A549 (cell line): ENCODE measurements around the gene CXCR2. TPM values are rescaled to one million over a fixed set of nuclear protein-coding genes. Genes with fewer than 3 reads are reported as not detected.

Experiments used
- ATAC-seq, 2 experiments: fragments of 200-7000 bp in 1 of 2; fragments of >200 bp in 1 of 2; cut with Nextera tagmentation in 1 of 2; cut with Tn5 transposase in 1 of 2; 3 replicates each; pipeline versions ENCODE4 v1.8.0 to v1.9.1; 2018 to 2020; ENCODE audit warnings: mild to moderate bottlenecking in 1 of 2, moderate library complexity in 1 of 2
- CTCF ChIA-PET: fragments of 300-600 bp; sonication (Branson Sonifier 250); formaldehyde crosslinking; extraction: SDS; loops from one replicate; lab custom pipeline; 2021; ENCODE audit warnings: antibody characterized with exemption, inconsistent platforms; lab: Yijun Ruan, JAX
- POLR2A ChIA-PET: fragments of 350-600 bp; formaldehyde crosslinking; extraction: SDS; loops from one replicate; lab custom pipeline; 2021; ENCODE audit warnings: antibody characterized with exemption, inconsistent platforms; lab: Yijun Ruan, JAX
- DNase-seq, 2 experiments: peaks; one replicate each; pipeline versions ENCODE4 v3.0.0 to v3.0.0-alpha.2; 2011 to 2016; ENCODE audit warnings: low read depth in 1 of 2, low spot score in 1 of 2
- FAIRE-seq: peaks from 2 replicates; lab custom pipeline; 2011; peaks lifted over from hg19 to GRCh38; lab: Jason Lieb, UNC
- H3K27ac ChIP-seq, 2 experiments: fragments of >200 bp; sonication (Bioruptor Twin); formaldehyde crosslinking; 3 replicates each; pipeline ENCODE4 v1.5.1; 2016 to 2017
- H3K4me1 ChIP-seq: fragments of >200 bp; sonication (Bioruptor Twin); formaldehyde crosslinking; 3 replicates; pipeline ENCODE4 v1.6.1; 2016
- H3K4me2 ChIP-seq: fragments of >200 bp; sonication (Bioruptor Twin); formaldehyde crosslinking; 3 replicates; pipeline ENCODE4 v1.6.1; 2016
- H3K4me3 ChIP-seq: fragments of >200 bp; sonication (Bioruptor Twin); formaldehyde crosslinking; 3 replicates; pipeline ENCODE4 v1.5.1; 2016
- H3K9me3 ChIP-seq: fragments of >200 bp; sonication (Bioruptor Twin); formaldehyde crosslinking; 3 replicates; pipeline ENCODE4 v1.6.1; 2016
- CEBPB ChIP-seq, 2 experiments: fragments of >200 bp in 1 of 2; sonication (Bioruptor Twin) in 1 of 2; formaldehyde crosslinking in 1 of 2; IDR thresholded peaks; 2 replicates each; pipeline ENCODE4 v1.6.1; 2012 to 2016
- FOSL2 ChIP-seq, 2 experiments: fragments of 450-650 bp in 1 of 2; fragments of >200 bp in 1 of 2; sonication (Bioruptor Twin) in 1 of 2; formaldehyde crosslinking; IDR thresholded peaks; 2 replicates each; pipeline versions ENCODE4 v1.5.0 to v1.6.1; 2016 to 2020; ENCODE audit warnings: mild to moderate bottlenecking in 1 of 2, moderate library complexity in 1 of 2
- HES2 ChIP-seq: fragments of >200 bp; sonication (Bioruptor Twin); formaldehyde crosslinking; IDR thresholded peaks from 2 replicates; pipeline ENCODE4 v1.6.1; 2016
- HOXB5 ChIP-seq: fragments of 250-450 bp; sonication (Bioruptor Pico); IDR thresholded peaks from 2 replicates; pipeline ENCODE4 v1.5.0; 2020; ENCODE audit warnings: mild to moderate bottlenecking, moderate library complexity
- KDM1A ChIP-seq: fragments of 200-600 bp; sonication (generic); IDR thresholded peaks from 2 replicates; pipeline ENCODE4 v1.6.1; 2016; ENCODE audit warnings: low read depth, mild to moderate bottlenecking
- MAFK ChIP-seq: fragments of 450-650 bp; IDR thresholded peaks from 2 replicates; pipeline ENCODE4 v1.6.1; 2014; ENCODE audit not compliant: partially characterized antibody
- MAZ ChIP-seq: fragments of 150-350 bp; IDR thresholded peaks from 2 replicates; pipeline ENCODE4 v1.6.1; 2014; ENCODE audit warnings: antibody characterized with exemption, low read depth, low read length, borderline replicate concordance
- PHF8 ChIP-seq: fragments of 200-600 bp; sonication (generic); IDR thresholded peaks from 2 replicates; pipeline ENCODE4 v1.6.1; 2016; ENCODE audit warnings: low read depth, mild to moderate bottlenecking, antibody characterized with exemption, moderate library complexity, borderline replicate concordance
- POLR2A ChIP-seq: IDR thresholded peaks from 2 replicates; pipeline ENCODE4 v1.6.1; 2012; ENCODE audit warnings: mild to moderate bottlenecking, low read length
- RAD21 ChIP-seq, 2 experiments: fragments of >200 bp in 1 of 2; sonication (Bioruptor Twin) in 1 of 2; formaldehyde crosslinking in 1 of 2; IDR thresholded peaks in 1 of 2; conservative IDR thresholded peaks in 1 of 2; 2 replicates in 1 of 2; 3 replicates in 1 of 2; pipeline ENCODE4 v1.6.1; 2012 to 2018; ENCODE audit warnings: inconsistent platforms in 1 of 2
- RARB ChIP-seq: fragments of 250-450 bp; sonication (Bioruptor Pico); IDR thresholded peaks from 2 replicates; pipeline ENCODE4 v1.8.0; 2021; ENCODE audit warnings: mild to moderate bottlenecking, moderate library complexity
- RFX5 ChIP-seq: fragments of 450-650 bp; IDR thresholded peaks from 2 replicates; pipeline ENCODE4 v1.7.1; 2014; ENCODE audit warnings: antibody characterized with exemption, mild to moderate bottlenecking, moderate library complexity
- SMC3 ChIP-seq: fragments of >200 bp; sonication (Bioruptor Twin); formaldehyde crosslinking; IDR thresholded peaks from 3 replicates; pipeline ENCODE4 v1.6.1; 2018; ENCODE audit warnings: inconsistent platforms
- ZC3H11A ChIP-seq: fragments of 450-650 bp; IDR thresholded peaks from 2 replicates; pipeline ENCODE4 v1.6.1; 2014; ENCODE audit warnings: antibody characterized with exemption, mild to moderate bottlenecking
- ZNF302 ChIP-seq: fragments of 250-450 bp; sonication (Bioruptor Pico); IDR thresholded peaks from 2 replicates; pipeline ENCODE4 v1.9.0; 2021; ENCODE audit warnings: inconsistent platforms, mild to moderate bottlenecking, moderate library complexity
- WGBS: methylation state at CpG from one replicate; pipeline ENCODE4 v1.1.6; 2017; ENCODE audit errors: missing lambda C conversion rate; 5-methylcytosine and 5-hydroxymethylcytosine counted together
- polyA plus RNA-seq, 4 experiments: library from polyadenylated mRNA; depleted of rRNA in 3 of 4; stranded (reverse); fragments of >200 nt; fragmentation: RNase III in 1 of 4; extraction: RNeasy Plus Mini Kit Qiagen cat#74134 plus additional on column Dnase treatment in 1 of 4; gene quantifications; 2 replicates in 3 of 4; 3 replicates in 1 of 4; pipeline ENCODE4 v1.2.3, GENCODE V29; 2011 to 2017
- TF ChIP-seq, protein P1 (sequence below): fragments of >200 bp; sonication (Bioruptor Twin); formaldehyde crosslinking; IDR thresholded peaks from 3 replicates; pipeline ENCODE4 v1.5.1; 2016
- TF ChIP-seq, protein P2 (sequence below): IDR thresholded peaks from 2 replicates; pipeline ENCODE4 v1.6.1; 2012; ENCODE audit warnings: low read depth, borderline replicate concordance
- TF ChIP-seq, protein P3 (sequence below): fragments of 200-600 bp; sonication (generic); IDR thresholded peaks from 2 replicates; pipeline ENCODE4 v1.6.1; 2016; ENCODE audit warnings: antibody characterized with exemption, mild to moderate bottlenecking, moderate library complexity
- TF ChIP-seq, protein P4 (sequence below): fragments of 250-450 bp; sonication (Bioruptor Pico); IDR thresholded peaks from 2 replicates; pipeline ENCODE4 v1.5.0; 2020; ENCODE audit warnings: low read depth, mild to moderate bottlenecking, moderate library complexity

The CXCR2 gene
- polyA plus RNA-seq, 2 of the 4 experiments (the other 2 are of a cell fraction) = 0.08 TPM; not detected in 1

GRCh38 chr2:218168635-218169462, 43.0 kb downstream of the CXCR2 start:
- peak; percentile 21; the same call in 1 of the 3 replicates for TF ChIP-seq SMC3
- TF ChIP-seq, protein P1, sequence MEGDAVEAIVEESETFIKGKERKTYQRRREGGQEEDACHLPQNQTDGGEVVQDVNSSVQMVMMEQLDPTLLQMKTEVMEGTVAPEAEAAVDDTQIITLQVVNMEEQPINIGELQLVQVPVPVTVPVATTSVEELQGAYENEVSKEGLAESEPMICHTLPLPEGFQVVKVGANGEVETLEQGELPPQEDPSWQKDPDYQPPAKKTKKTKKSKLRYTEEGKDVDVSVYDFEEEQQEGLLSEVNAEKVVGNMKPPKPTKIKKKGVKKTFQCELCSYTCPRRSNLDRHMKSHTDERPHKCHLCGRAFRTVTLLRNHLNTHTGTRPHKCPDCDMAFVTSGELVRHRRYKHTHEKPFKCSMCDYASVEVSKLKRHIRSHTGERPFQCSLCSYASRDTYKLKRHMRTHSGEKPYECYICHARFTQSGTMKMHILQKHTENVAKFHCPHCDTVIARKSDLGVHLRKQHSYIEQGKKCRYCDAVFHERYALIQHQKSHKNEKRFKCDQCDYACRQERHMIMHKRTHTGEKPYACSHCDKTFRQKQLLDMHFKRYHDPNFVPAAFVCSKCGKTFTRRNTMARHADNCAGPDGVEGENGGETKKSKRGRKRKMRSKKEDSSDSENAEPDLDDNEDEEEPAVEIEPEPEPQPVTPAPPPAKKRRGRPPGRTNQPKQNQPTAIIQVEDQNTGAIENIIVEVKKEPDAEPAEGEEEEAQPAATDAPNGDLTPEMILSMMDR = peak; percentile 60
- TF ChIP-seq RAD21 (conservative IDR thresholded peaks at IDR 0.05 in 1 of 2, IDR thresholded peaks at IDR 0.05 in 1 of 2) = peak; percentile 26 to 47; a peak in 3 of 5 replicates
- TF ChIP-seq POLR2A = no peak
- H3K9me3 ChIP-seq = no peaks in the 10 kb centered on the region
- 20% methylated on average over 9 of the region's 9 CpGs for WGBS
- DNase-seq (peak; percentile 35 to 40), FAIRE-seq (no peak), ATAC-seq (peak; percentile 53 to 90; a peak in 4 of 6 replicates)
- H3K4me2 ChIP-seq = no peak overlapping the region
- H3K27ac ChIP-seq = no peak overlapping the region
- no peak overlapping the region for H3K4me3 ChIP-seq
- POLR2A ChIA-PET = no interaction called here
- CTCF ChIA-PET = interaction anchor here (0.8 to 1.4 kb wide), 2 partner anchors 12 to 13 kb away, joined by 3 to 5 read pairs; no protein-coding TSS in a partner anchor
- peaks cover 9% of the 10 kb centered on the region; the same call in 1 of the 3 replicates for H3K4me1 ChIP-seq

GRCh38 chr2:218169757-218170546, 44.1 kb downstream of the CXCR2 start:
- POLR2A ChIA-PET = no interaction called here
- WGBS = 21% methylated on average over 5 of the region's 5 CpGs
- ATAC-seq (peak; percentile 58 to 74; a peak in 5 of 6 replicates), DNase-seq (peak in 1 of 2 experiments; percentile 64), FAIRE-seq (no peak)
- Histone ChIP-seq H3K4me2 (peak overlapping the region; percentile 36), H3K27ac (0 out of 6 replicates have a peak overlapping the region, but pooled peaks of 1 of the 2 experiments have one; percentile 26), H3K9me3 (no peaks in the 10 kb centered on the region), H3K4me3 (no peak overlapping the region), H3K4me1 (peaks cover 9% of the 10 kb centered on the region; the same call in 1 of the 3 replicates)
- TF ChIP-seq HOXB5 (CRISPR knock-in tag) = no peak
- TF ChIP-seq HES2 = no peak
- no peak for TF ChIP-seq KDM1A
- TF ChIP-seq ZNF302 (CRISPR knock-in tag) = no peak
- TF ChIP-seq, protein P2, sequence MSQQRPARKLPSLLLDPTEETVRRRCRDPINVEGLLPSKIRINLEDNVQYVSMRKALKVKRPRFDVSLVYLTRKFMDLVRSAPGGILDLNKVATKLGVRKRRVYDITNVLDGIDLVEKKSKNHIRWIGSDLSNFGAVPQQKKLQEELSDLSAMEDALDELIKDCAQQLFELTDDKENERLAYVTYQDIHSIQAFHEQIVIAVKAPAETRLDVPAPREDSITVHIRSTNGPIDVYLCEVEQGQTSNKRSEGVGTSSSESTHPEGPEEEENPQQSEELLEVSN = no peak
- TF ChIP-seq FOSL2 (IDR thresholded peaks at IDR 0.05) = no peak
- TF ChIP-seq FOSL2 (CRISPR knock-in tag; IDR thresholded peaks at IDR 0.05) = no peak
- TF ChIP-seq, protein P3, sequence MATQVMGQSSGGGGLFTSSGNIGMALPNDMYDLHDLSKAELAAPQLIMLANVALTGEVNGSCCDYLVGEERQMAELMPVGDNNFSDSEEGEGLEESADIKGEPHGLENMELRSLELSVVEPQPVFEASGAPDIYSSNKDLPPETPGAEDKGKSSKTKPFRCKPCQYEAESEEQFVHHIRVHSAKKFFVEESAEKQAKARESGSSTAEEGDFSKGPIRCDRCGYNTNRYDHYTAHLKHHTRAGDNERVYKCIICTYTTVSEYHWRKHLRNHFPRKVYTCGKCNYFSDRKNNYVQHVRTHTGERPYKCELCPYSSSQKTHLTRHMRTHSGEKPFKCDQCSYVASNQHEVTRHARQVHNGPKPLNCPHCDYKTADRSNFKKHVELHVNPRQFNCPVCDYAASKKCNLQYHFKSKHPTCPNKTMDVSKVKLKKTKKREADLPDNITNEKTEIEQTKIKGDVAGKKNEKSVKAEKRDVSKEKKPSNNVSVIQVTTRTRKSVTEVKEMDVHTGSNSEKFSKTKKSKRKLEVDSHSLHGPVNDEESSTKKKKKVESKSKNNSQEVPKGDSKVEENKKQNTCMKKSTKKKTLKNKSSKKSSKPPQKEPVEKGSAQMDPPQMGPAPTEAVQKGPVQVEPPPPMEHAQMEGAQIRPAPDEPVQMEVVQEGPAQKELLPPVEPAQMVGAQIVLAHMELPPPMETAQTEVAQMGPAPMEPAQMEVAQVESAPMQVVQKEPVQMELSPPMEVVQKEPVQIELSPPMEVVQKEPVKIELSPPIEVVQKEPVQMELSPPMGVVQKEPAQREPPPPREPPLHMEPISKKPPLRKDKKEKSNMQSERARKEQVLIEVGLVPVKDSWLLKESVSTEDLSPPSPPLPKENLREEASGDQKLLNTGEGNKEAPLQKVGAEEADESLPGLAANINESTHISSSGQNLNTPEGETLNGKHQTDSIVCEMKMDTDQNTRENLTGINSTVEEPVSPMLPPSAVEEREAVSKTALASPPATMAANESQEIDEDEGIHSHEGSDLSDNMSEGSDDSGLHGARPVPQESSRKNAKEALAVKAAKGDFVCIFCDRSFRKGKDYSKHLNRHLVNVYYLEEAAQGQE = no peak
- no peak for TF ChIP-seq MAFK
- no peak for TF ChIP-seq PHF8
- no peak for TF ChIP-seq RFX5
- TF ChIP-seq RARB (CRISPR knock-in tag) = no peak
- no peak for TF ChIP-seq POLR2A
- TF ChIP-seq, protein P4, sequence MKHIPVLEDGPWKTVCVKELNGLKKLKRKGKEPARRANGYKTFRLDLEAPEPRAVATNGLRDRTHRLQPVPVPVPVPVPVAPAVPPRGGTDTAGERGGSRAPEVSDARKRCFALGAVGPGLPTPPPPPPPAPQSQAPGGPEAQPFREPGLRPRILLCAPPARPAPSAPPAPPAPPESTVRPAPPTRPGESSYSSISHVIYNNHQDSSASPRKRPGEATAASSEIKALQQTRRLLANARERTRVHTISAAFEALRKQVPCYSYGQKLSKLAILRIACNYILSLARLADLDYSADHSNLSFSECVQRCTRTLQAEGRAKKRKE (CRISPR knock-in tag) = no peak
- TF ChIP-seq ZC3H11A = no peak
- TF ChIP-seq MAZ = no peak
- TF ChIP-seq CEBPB (IDR thresholded peaks at IDR 0.05) = no peak
- CTCF ChIA-PET = interaction anchor here (0.8 to 1.2 kb wide), 3 partner anchors 11 to 16 kb away, joined by 3 read pairs; no protein-coding TSS in a partner anchor
